ENCODE measurements around the gene KRT35. TPM values are rescaled to one million over a fixed set of nuclear protein-coding genes. Genes with fewer than 3 reads are reported as not detected.

The KRT35 gene
- total and polyA plus RNA-seq, 12 donors, result not detected

DNA sequence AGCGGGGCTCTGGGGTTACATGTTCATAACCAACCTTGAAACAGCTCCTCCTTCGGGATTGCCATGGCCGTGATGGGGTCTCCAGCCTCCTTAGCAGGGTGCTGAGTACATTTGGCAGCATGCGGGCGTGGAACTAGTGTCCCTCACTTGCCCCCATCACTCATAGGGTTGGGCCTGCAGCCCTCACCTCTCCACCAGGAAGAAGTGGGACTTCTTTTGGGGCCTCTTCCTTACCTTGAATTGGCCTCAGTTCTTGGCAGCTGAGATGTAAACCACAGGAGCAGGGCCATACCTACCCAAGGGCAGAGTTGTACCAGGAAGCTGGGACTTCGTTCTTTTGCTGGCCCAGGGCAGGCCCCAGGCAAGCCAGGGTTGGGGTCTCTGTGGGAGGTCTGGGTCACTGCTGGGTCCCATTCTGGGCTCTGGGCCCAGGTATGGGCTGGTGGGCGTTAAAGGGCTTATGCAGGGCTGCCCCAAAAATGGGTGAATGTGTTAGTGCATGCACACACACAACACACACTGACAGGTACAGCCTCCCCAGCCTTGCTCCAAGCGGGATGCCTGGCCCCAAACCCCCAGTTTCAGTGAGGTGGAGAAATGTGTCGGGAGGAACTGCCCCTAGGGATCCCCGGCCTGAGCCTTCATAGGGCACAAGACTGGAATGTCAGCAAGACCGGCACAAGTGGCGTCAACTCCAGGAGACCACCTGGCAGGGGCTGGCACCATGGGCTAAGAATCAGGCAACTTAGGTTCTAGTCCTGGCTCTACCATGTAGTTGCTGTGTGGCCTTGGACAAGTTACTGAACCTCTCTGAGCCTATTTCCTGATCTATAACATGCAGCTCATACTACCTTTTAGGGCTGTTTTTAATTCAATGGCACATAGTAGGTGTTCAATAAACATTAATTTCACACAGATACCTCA lies 41.6 kb upstream of the KRT35 start:
- Histone ChIP-seq H3K27me3 (peaks cover 7% of the 10 kb centered on the region), H3K36me3 (replicated peaks in 1 of 2) (no peaks in the 10 kb centered on the region), H3K4me3 (no peak overlapping the region), H3K9me3 (replicated peaks in 1 of 3) (no peaks in the 10 kb centered on the region), H3K4me1 (replicated peaks in 1 of 2) (peaks cover 0 to 3% of the 10 kb centered on the region in 2 donors), H3K27ac (no peak overlapping the region)
- no peak for DNase-seq
- intact Hi-C loops (cut with DNase I), result no loop called here
- TF ChIP-seq, protein P1, sequence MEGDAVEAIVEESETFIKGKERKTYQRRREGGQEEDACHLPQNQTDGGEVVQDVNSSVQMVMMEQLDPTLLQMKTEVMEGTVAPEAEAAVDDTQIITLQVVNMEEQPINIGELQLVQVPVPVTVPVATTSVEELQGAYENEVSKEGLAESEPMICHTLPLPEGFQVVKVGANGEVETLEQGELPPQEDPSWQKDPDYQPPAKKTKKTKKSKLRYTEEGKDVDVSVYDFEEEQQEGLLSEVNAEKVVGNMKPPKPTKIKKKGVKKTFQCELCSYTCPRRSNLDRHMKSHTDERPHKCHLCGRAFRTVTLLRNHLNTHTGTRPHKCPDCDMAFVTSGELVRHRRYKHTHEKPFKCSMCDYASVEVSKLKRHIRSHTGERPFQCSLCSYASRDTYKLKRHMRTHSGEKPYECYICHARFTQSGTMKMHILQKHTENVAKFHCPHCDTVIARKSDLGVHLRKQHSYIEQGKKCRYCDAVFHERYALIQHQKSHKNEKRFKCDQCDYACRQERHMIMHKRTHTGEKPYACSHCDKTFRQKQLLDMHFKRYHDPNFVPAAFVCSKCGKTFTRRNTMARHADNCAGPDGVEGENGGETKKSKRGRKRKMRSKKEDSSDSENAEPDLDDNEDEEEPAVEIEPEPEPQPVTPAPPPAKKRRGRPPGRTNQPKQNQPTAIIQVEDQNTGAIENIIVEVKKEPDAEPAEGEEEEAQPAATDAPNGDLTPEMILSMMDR (IDR thresholded peaks at IDR 0.05), result no peak
- no peak for TF ChIP-seq POLR2A (IDR thresholded peaks at IDR 0.05)
- 85 to 91% (median 87%) methylated on average over 9 to 12 of the region's 12 CpGs for WGBS, 4 donors

DNA sequence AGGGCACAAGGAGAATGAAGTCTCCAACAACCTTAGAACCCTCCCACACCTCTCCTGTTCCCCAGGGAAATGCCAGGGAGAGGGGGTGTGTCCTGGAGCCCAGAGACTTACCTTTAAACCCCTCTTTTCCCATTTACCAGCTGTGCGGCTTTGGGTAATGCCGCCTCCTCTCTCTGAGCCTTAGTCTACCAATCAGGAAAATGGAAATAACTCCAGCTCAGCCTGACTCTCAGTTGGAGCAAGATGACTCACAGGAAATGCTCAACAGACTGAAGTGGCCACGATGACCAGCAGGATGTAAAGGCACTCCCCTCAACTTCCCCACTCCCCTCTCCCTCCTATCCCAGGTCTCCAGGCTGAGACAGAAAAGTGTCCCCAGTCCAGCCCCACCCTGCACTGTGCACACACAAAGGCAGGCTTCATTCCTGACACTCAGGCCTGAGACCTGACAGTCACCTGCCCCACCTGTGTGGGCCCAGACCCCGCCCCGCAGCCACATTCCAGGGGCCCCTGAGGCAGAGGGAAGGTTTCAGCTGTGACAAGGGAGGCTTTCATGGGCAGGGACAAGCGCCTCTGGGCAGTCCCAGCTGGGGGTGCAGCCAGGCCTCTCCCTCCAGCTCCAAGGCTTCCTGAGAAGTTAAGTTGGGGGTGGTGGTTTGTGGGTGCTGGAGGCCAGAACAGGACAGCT lies 40.8 kb upstream of the KRT35 start:
- no peak overlapping the region for H3K4me3 ChIP-seq
- intact Hi-C loops (cut with DNase I), result no loop called here
- H3K9me3 ChIP-seq (replicated peaks in 1 of 3), result no peaks in the 10 kb centered on the region
- H3K27me3 ChIP-seq, result peaks cover under 1% of the 10 kb centered on the region
- TF ChIP-seq POLR2A (IDR thresholded peaks at IDR 0.05), result no peak
- TF ChIP-seq, protein P1 (IDR thresholded peaks at IDR 0.05), result no peak
- H3K36me3 ChIP-seq (replicated peaks in 1 of 2), result no peaks in the 10 kb centered on the region
- no peak for DNase-seq
- WGBS, 4 donors, result 71 to 82% (median 77%) methylated on average over 3 to 6 of the region's 6 CpGs
- H3K4me1 ChIP-seq (replicated peaks in 1 of 2), result no peaks in the 10 kb centered on the region
- no peak overlapping the region for H3K27ac ChIP-seq

DNA sequence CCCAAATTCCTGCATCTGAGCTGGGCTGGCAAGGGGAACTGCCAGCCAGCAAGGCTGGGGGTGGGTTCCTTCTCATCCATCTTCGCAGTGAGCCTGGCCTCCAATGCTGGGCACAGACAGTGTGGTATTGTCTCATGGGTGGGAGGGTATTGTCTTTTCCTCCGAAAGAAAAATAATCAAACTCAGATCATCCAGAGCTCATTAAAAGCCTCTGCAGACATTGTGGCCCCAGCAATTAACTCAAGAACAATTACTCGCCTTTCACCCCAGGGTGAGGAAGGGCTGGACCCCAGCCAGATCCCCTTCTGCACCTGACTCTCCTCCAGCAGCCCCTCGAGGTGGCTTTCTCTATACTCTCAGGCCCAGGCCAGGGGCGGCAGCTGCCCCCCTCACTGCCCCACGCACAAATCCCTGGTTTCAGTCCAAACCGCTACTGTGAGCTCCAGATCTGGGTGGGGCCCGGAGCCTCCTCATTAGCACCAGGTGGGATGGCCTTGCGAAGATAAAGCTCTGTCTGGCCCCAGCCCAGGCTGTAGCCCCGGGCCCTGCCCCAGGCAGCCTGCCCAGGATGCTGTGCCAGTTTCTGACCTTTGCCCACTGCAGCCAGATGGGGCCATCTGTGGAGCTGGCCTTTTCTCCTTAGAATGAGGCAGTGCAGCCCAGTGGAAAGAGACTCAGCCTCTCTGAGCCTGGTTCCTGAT lies 40.0 kb upstream of the KRT35 start:
- no peak overlapping the region for H3K4me3 ChIP-seq
- DNase-seq, result no peak
- TF ChIP-seq POLR2A (IDR thresholded peaks at IDR 0.05), result no peak
- TF ChIP-seq, protein P1 (IDR thresholded peaks at IDR 0.05), result no peak
- intact Hi-C loops (cut with DNase I), result no loop called here
- H3K9me3 ChIP-seq (replicated peaks in 1 of 3), result no peaks in the 10 kb centered on the region
- 69 to 77% (median 72%) methylated on average over 5 to 10 of the region's 10 CpGs for WGBS, 4 donors
- no peak overlapping the region for H3K27ac ChIP-seq
- no peaks in the 10 kb centered on the region for H3K36me3 ChIP-seq (replicated peaks in 1 of 2)
- no peaks in the 10 kb centered on the region for H3K27me3 ChIP-seq
- no peaks in the 10 kb centered on the region for H3K4me1 ChIP-seq (replicated peaks in 1 of 2)
